Body of pancreas (tissue), 4 donors: ENCODE results near the gene KRI1.

Experiments
- POLR2A ChIP-seq, 3 donors: fragments of 450-650 bp; IDR thresholded peaks; one replicate each; pipeline ENCODE4 v1.6.1; 2016; ENCODE audit warnings: antibody characterized with exemption in 3 of 3, mild to moderate bottlenecking in 2 of 3
- TF ChIP-seq, protein P1 (sequence below), 7 experiments: fragments of 450-650 bp in 4 of 7; fragments of 200-600 bp in 3 of 7; sonication (generic) in 3 of 7; IDR thresholded peaks; one replicate each; pipeline ENCODE4 v1.5.1; 2016 to 2019; ENCODE audit warnings: antibody characterized with exemption in 7 of 7

DNA sequence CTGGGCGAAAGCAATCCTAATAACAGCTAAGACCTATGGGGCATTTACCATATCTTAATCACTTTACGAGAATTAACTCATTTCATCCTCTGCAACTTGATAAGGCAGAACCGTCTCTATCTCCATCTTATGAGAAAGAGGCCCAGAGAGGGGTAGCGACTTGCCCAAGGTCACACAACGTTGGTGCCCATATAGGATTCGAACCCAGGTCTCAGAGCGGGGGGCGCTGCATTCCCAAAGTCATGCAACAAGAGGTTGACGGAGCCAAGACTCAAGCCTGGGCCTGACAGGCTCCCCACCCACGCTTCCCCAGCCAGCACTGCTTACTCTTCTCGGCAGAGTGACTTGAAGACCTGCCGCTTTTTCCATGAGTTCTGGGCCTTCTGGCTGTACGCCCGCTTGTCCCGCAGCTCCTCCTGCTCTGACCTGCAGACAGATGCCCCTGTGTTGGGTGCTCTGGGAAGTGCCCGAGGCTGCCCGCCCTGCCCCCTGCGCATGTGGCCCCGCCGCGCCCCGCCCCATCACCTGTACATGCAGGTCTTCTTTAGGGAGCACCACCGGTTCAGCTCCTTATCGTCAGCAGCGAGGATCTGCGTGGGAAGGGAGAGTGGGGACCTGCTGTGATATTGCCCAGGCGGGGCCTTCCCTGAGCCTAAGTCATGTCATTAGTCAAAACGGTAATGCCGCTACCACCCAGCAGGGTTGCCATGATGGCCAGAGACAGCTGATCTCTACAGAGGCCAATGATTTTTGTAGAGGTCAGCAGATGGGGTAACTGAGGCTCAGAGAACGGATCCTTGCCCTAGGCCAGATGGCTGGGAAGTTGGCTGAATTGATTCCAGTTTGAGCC is 10.8 kb downstream of the KRI1 start:
- TF ChIP-seq, protein P1, sequence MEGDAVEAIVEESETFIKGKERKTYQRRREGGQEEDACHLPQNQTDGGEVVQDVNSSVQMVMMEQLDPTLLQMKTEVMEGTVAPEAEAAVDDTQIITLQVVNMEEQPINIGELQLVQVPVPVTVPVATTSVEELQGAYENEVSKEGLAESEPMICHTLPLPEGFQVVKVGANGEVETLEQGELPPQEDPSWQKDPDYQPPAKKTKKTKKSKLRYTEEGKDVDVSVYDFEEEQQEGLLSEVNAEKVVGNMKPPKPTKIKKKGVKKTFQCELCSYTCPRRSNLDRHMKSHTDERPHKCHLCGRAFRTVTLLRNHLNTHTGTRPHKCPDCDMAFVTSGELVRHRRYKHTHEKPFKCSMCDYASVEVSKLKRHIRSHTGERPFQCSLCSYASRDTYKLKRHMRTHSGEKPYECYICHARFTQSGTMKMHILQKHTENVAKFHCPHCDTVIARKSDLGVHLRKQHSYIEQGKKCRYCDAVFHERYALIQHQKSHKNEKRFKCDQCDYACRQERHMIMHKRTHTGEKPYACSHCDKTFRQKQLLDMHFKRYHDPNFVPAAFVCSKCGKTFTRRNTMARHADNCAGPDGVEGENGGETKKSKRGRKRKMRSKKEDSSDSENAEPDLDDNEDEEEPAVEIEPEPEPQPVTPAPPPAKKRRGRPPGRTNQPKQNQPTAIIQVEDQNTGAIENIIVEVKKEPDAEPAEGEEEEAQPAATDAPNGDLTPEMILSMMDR (IDR thresholded peaks at IDR 0.05): no peak
- no peak for TF ChIP-seq POLR2A (IDR thresholded peaks at IDR 0.05)
